ENCODE data around the gene C16orf78.

DNA sequence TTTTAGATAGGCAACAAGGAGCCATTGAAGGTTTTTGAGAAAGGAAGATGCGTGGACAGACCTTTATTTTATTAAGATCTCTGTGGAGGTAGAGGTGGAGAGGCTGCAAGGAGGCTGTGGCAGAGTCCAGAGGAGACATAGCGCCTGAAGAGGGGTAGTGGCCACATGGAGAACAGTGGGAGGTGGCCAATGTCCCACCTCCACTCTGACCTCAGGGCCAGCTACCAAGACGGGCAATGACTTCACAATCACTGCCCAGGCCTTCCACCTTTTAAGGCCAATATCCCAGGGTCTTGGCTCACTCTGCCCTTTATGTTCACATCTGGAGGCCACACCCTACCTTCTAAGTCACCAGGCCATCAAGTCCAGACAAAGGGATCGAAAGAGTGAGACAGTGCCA lies at the start of gene C16orf78:
- TF ChIP-seq CTCF (IDR thresholded peaks at IDR 0.05; ENCODE audit: insufficient read depth, low read length) (no peak), POLR2AphosphoS5 (IDR thresholded peaks at IDR 0.05; ENCODE audit: low read depth) (no peak), SPI1 (IDR thresholded peaks at IDR 0.05; ENCODE audit: borderline replicate concordance, low read depth) (no peak)
- TF ChIP-seq, protein P1, sequence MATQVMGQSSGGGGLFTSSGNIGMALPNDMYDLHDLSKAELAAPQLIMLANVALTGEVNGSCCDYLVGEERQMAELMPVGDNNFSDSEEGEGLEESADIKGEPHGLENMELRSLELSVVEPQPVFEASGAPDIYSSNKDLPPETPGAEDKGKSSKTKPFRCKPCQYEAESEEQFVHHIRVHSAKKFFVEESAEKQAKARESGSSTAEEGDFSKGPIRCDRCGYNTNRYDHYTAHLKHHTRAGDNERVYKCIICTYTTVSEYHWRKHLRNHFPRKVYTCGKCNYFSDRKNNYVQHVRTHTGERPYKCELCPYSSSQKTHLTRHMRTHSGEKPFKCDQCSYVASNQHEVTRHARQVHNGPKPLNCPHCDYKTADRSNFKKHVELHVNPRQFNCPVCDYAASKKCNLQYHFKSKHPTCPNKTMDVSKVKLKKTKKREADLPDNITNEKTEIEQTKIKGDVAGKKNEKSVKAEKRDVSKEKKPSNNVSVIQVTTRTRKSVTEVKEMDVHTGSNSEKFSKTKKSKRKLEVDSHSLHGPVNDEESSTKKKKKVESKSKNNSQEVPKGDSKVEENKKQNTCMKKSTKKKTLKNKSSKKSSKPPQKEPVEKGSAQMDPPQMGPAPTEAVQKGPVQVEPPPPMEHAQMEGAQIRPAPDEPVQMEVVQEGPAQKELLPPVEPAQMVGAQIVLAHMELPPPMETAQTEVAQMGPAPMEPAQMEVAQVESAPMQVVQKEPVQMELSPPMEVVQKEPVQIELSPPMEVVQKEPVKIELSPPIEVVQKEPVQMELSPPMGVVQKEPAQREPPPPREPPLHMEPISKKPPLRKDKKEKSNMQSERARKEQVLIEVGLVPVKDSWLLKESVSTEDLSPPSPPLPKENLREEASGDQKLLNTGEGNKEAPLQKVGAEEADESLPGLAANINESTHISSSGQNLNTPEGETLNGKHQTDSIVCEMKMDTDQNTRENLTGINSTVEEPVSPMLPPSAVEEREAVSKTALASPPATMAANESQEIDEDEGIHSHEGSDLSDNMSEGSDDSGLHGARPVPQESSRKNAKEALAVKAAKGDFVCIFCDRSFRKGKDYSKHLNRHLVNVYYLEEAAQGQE (IDR thresholded peaks at IDR 0.05; ENCODE audit: insufficient replicate concordance, low read depth) = no peak
